ENCODE data around the gene EPB41L4B.

EPB41L4B gene

GRCh38 chr9:109270971-109271925 is 49.6 kb downstream of the EPB41L4B start:
- no peak for FAIRE-seq
- no peak for DNase-seq (ENCODE audit: low spot score)

- DNase-seq (ENCODE audit: low spot score) (no peak), FAIRE-seq (no peak)
Measured at GRCh38 chr9:109270441-109270840, 50.4 kb downstream of the EPB41L4B start.

GRCh38 chr9:109269839-109270238 is 51.0 kb downstream of the EPB41L4B start:
- DNase-seq (ENCODE audit: low spot score), result no peak
- no peak for FAIRE-seq

- DNase-seq (ENCODE audit: low spot score), result no peak
- no peak for FAIRE-seq
Measured at GRCh38 chr9:109269081-109269480, 51.8 kb downstream of the EPB41L4B start.

- no peak for FAIRE-seq
- DNase-seq (ENCODE audit: low spot score), result no peak
Measured at GRCh38 chr9:109267555-109267954, 53.3 kb downstream of the EPB41L4B start.

- no peak for DNase-seq (ENCODE audit: low spot score)
- no peak for FAIRE-seq
Measured at GRCh38 chr9:109264877-109265587, 55.8 kb downstream of the EPB41L4B start.

- no peak for FAIRE-seq
- DNase-seq (ENCODE audit: low spot score), result no peak
Measured at GRCh38 chr9:109263358-109263757, 57.5 kb downstream of the EPB41L4B start.

- DNase-seq (ENCODE audit: low spot score), result no peak
- FAIRE-seq, result no peak
Measured at GRCh38 chr9:109258481-109259302, 62.2 kb downstream of the EPB41L4B start.

GRCh38 chr9:109256336-109256735 is 64.5 kb downstream of the EPB41L4B start:
- FAIRE-seq (no peak), DNase-seq (ENCODE audit: low spot score) (no peak)

- no peak for DNase-seq (ENCODE audit: low spot score)
Measured at GRCh38 chr9:109255394-109255793, 65.5 kb downstream of the EPB41L4B start.

GRCh38 chr9:109254317-109254716 is 66.5 kb downstream of the EPB41L4B start:
- DNase-seq (ENCODE audit: low spot score) (no peak), FAIRE-seq (no peak)

More at GRCh38 chr9:109255394-109255793, 65.5 kb downstream of the EPB41L4B start:
- no peak for FAIRE-seq

GRCh38 chr9:109253637-109254284 is 67.1 kb downstream of the EPB41L4B start:
- no peak for FAIRE-seq
- DNase-seq (ENCODE audit: low spot score), result peak; percentile 63

- no peak for DNase-seq (ENCODE audit: low spot score)
- FAIRE-seq, result no peak
Measured at GRCh38 chr9:109253241-109253636, 67.6 kb downstream of the EPB41L4B start.

- FAIRE-seq (no peak), DNase-seq (ENCODE audit: low spot score) (no peak)
Measured at GRCh38 chr9:109252291-109252690, 68.6 kb downstream of the EPB41L4B start.

- DNase-seq (ENCODE audit: low spot score) (no peak), FAIRE-seq (no peak)
Measured at GRCh38 chr9:109251776-109252106, 69.1 kb downstream of the EPB41L4B start.

- DNase-seq (ENCODE audit: low spot score) (peak; percentile 22), FAIRE-seq (no peak)
Measured at GRCh38 chr9:109251080-109251775, 69.6 kb downstream of the EPB41L4B start.

GRCh38 chr9:109250771-109251079 is 70.1 kb downstream of the EPB41L4B start:
- DNase-seq (ENCODE audit: low spot score), result no peak
- no peak for FAIRE-seq

GRCh38 chr9:109250311-109250741 is 70.5 kb downstream of the EPB41L4B start:
- DNase-seq (ENCODE audit: low spot score) (no peak), FAIRE-seq (no peak)

GRCh38 chr9:109249615-109250014 is 71.2 kb downstream of the EPB41L4B start:
- DNase-seq (ENCODE audit: low spot score) (no peak), FAIRE-seq (no peak)

GRCh38 chr9:109248133-109248581 is 72.7 kb downstream of the EPB41L4B start:
- DNase-seq (ENCODE audit: low spot score), result no peak
- FAIRE-seq, result no peak

- FAIRE-seq (no peak), DNase-seq (ENCODE audit: low spot score) (no peak)
Measured at GRCh38 chr9:109247228-109247627, 73.6 kb downstream of the EPB41L4B start.

Measured in urothelium cell line (cell line).